HG02870 (cell line): ENCODE measurements around the gene MAU2.

ENCODE experiments used
- ATAC-seq: cut with Tn5 transposase; IDR thresholded peaks from one replicate; pipeline ENCODE4 v1.9.1; 2021; ENCODE audit warnings: mild to moderate bottlenecking, moderate library complexity; ENCODE audit not compliant: unreplicated experiment

The MAU2 gene, protein sequence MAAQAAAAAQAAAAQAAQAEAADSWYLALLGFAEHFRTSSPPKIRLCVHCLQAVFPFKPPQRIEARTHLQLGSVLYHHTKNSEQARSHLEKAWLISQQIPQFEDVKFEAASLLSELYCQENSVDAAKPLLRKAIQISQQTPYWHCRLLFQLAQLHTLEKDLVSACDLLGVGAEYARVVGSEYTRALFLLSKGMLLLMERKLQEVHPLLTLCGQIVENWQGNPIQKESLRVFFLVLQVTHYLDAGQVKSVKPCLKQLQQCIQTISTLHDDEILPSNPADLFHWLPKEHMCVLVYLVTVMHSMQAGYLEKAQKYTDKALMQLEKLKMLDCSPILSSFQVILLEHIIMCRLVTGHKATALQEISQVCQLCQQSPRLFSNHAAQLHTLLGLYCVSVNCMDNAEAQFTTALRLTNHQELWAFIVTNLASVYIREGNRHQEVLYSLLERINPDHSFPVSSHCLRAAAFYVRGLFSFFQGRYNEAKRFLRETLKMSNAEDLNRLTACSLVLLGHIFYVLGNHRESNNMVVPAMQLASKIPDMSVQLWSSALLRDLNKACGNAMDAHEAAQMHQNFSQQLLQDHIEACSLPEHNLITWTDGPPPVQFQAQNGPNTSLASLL

DNA sequence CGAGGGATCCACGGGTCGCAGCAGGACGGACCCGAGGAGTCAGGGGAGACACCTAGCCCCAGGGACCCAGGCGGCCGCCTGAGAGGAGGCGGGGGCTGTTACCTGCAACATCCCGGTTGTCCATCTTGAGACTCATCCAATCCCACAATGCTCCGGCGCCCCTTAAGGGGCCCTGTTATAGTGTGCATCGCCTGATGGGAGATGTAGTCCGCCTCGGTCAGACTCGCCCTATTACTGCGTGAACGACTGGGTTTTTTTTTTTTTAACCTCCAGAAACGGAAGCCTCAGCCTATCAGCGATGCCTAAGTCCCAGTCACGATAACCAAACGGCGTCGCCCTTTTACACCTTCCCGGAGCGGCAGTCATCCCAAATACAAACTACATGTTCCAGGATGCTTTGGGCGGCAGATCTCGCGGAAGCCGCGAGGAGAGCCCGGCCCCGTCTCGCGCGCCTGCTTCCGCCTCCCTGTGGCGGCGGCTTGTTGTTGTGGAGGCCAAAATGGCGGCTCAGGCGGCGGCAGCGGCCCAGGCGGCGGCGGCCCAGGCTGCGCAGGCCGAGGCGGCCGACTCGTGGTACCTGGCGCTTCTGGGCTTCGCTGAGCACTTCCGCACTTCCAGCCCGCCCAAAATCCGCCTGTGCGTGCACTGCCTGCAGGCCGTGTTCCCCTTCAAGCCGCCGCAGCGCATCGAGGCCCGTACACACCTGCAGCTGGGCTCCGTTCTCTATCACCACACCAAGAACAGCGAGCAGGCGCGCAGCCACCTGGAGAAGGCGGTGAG, at the start of gene MAU2, which contains the start of gene SUGP1:
Gene MAU2 (plus strand): TSS at position 469 of the 780 bp plus-strand sequence. CDS start 31 bp downstream, at position 500.
Gene SUGP1 (minus strand): TSS at position 149 of the 780 bp plus-strand sequence. CDS start 13 bp downstream, at position 136.
- peak; percentile 89 for ATAC-seq

GRCh38 chr19:19271828-19272599, 48.6 kb upstream of the MAU2 start:
- no peak for ATAC-seq

- no peak for ATAC-seq
Measured at GRCh38 chr19:19274146-19274545, 46.5 kb upstream of the MAU2 start.

DNA sequence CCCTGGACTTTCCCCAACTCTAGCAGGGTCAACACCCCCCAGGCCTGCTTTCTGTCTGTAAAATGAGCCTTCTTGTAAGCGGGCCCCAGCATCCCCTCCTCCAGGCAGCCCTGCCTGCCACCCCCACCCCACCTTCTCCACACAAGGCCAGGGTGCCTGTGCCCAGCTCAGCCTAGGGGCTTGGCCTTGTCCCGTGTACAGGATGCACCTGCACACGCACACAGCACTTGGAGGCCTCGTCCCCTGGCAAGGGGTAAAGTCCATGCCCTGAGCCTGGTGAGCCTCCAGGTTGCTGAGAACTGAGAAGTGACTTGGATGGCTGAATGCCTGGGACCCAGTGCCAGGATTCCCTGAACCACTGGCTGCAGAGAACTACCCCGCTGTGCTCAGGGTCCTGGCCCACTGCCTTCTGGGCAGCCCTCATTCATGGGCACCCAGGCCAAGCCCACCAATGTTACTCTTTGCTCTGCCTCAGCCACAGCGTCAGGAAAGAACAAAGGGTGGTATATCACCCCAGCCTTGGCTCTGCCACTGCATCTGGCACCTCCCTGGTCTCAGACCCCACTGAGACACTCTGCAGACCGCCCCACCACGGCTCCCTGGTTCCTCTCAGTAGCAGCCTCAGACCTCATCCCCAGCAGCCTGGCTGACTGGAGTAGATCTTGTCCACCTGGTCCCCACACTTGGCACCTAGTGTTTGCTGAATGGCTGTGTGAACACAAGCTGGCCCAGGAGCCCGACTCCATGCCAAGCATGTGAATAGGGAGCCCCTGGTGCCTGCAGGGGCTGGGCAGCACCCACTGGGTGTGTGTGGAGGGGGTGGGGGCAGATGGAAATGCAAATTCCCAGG, 45.7 kb upstream of the MAU2 start:
- no peak for ATAC-seq

DNA sequence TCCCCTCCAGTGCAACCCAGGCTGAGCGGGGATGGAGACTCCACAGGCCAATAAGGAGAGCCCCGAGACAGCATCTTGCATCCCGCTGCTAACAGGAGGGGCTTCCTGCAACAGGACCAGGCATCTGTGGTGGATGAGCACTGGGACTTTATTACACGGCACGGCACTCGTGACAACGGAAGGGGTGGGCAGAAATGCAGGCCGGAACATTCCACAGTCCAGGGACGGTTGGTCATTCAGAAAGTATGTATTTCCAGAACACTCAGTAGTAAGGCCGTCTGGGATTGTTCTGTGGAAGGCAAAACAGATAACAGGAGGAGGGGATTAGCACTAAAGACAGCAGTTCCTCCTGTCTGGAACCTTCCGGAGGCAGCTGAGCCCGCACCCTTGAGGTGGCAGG, 44.2 kb upstream of the MAU2 start:
- ATAC-seq: no peak

- no peak for ATAC-seq
Measured at GRCh38 chr19:19276851-19277250, 43.8 kb upstream of the MAU2 start.

DNA sequence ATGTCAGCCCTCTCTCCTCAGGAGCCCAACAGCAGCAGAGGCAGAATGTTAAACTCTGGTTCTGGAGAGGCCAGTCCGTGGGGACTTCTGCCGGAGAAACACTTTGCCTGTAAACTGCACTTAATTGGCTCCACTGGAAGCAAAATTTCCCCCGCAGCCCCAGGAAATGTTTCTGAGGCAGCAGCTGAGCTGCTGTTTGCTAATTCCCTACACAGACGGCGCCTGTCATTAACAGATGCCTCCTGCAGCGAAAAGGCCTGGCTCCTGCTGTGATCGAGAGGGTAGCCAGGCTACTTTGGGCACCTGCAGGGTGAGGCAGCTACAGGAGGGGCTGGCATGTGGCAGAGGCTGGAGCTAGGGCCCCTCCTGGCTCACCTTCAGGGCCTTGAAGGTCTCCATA, 42.3 kb upstream of the MAU2 start:
- ATAC-seq: no peak

- no peak for ATAC-seq
Measured at GRCh38 chr19:19279062-19279612, 41.5 kb upstream of the MAU2 start.

DNA sequence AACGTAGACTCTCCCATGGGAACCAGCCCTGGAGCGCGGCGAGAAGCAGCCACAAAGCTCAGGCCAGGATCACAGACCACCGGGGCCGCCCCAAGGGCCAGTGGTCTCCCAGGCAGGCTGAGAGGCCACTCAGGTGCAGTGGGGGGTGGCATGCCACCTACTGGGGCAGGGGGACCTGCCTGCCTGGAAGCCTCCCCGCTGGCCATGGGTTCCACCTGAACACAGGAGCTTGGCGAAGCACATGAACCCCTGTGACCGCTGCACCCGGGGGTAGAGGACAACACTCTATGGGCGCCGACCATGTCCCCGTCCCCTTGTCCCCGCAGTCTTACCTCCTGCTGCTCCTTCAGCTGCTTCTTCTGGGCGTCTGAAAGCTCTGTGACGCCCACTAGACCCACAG, 40.8 kb upstream of the MAU2 start:
- ATAC-seq: no peak

GRCh38 chr19:19280561-19280960, 40.1 kb upstream of the MAU2 start:
- no peak for ATAC-seq

- ATAC-seq: no peak
Measured at GRCh38 chr19:19285686-19286085, 34.9 kb upstream of the MAU2 start.

DNA sequence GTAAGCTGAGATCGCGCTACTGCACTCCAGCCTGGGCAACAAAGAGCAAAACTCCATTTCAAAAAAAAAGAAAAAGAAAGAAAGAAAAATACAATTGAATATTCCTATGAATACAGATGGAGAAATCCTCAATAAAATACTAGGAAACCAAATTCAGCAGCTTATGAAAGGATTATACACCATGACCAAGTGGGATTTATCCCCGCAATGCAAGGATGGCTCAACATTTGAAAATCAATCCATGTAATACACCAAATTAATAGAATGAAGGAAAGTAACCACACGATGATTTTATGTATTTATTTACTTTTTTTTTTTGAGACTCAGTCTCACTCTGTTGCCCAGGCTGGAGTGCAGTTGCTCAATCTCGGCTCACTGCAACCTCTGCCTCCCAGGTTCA, 28.0 kb upstream of the MAU2 start:
- ATAC-seq: no peak

GRCh38 chr19:19294914-19295313, 25.7 kb upstream of the MAU2 start:
- no peak for ATAC-seq

GRCh38 chr19:19296953-19297689, 23.5 kb upstream of the MAU2 start:
- no peak for ATAC-seq

- ATAC-seq: no peak
Measured at GRCh38 chr19:19297759-19298158, 22.9 kb upstream of the MAU2 start.

DNA sequence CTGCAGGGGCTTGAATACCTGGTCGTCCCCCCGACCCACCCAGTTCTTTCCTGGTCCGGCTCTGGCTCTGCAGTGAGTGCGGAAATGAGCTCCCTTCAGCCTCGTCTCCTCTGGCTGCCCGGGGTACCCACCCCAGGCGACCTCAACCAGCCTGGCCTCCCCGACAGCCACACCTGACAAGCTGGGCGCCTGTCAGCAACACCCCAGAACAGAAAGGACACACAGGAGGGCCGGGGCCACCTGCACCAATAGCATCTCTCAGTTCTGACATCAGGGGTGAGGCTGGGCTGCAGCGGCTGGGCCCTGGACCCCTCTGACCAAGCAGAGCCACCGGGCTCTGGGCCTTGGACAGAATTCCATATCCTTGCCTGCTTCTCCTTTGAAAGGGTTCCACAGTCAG, 20.0 kb upstream of the MAU2 start:
- no peak for ATAC-seq

DNA sequence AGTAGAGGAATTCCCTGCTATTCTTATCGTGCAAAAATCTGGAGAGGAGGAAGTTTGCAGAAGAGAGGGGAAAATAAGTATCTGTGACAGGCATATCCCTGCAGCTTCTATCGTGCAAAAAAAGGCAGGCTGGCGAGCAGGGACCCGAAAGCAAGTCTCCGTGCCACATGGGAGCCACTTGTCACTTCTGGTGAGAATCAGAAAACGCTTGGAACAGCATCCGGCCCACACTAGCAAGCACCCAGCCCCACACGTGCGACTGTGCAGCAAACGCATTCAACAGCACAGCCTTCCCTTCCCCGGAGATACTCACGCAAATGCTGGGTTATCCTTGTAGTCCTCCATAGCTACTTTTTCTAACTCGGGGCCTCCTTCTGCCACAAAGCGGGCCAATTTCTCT, 17.2 kb upstream of the MAU2 start:
- ATAC-seq: no peak

- ATAC-seq: no peak
Measured at GRCh38 chr19:19304186-19304965, 16.3 kb upstream of the MAU2 start.
